Endothelial cell of umbilical vein (primary cell): ENCODE results near the gene FYN. TPM values are rescaled to one million over a fixed set of nuclear protein-coding genes. Genes with fewer than 3 reads are reported as not detected.

Experiments
- BruUV-seq: library from RNA; stranded (reverse); fragments of 400-500 nt; replicated peaks from 2 replicates; lab custom pipeline; 2021; lab: Mats Ljungman, UMichigan
- CTCF ChIA-PET: fragments of 300-600, 350-600 bp; sonication (Branson Sonifier 250); formaldehyde crosslinking; loops from one replicate; lab custom pipeline; 2021; ENCODE audit warnings: antibody characterized with exemption, inconsistent platforms; lab: Charles Lee
- POLR2A ChIA-PET: fragments of 300-600, 350-600 bp; sonication (Branson Sonifier 250); formaldehyde crosslinking; loops from one replicate; lab custom pipeline; 2021; ENCODE audit warnings: antibody characterized with exemption, inconsistent platforms; lab: Charles Lee
- DNase-seq: peaks from one replicate; pipeline ENCODE4 v3.0.0-alpha.2; 2011; ENCODE audit warnings: low read depth, low spot score
- FAIRE-seq: peaks from 2 replicates; lab custom pipeline; 2011; peaks lifted over from hg19 to GRCh38; lab: Jason Lieb, UNC
- H2AFZ ChIP-seq: 2 replicates; pipeline ENCODE4 v1.6.0; 2012; ENCODE audit warnings: low read depth, low read length, control low read depth, inconsistent platforms
- H3K27ac ChIP-seq: 2 replicates; pipeline ENCODE4 v1.5.1; 2011; ENCODE audit warnings: low read depth, mild to moderate bottlenecking, control low read depth, low read length, moderate library complexity; ENCODE audit not compliant: insufficient read depth
- H3K27me3 ChIP-seq, 2 experiments: 2 replicates each; pipeline versions ENCODE4 v1.6.0 to v1.6.1; 2011; ENCODE audit warnings: low read length in 2 of 2, mixed read lengths in 1 of 2; ENCODE audit not compliant: control insufficient read depth in 2 of 2, insufficient read depth in 2 of 2
- H3K36me3 ChIP-seq, 2 experiments: 2 replicates in 1 of 2; 3 replicates in 1 of 2; pipeline ENCODE4 v1.5.1; 2011; ENCODE audit warnings: low read length in 2 of 2, mild to moderate bottlenecking in 1 of 2, moderate library complexity in 1 of 2; ENCODE audit not compliant: control insufficient read depth in 2 of 2, insufficient read depth in 2 of 2; ENCODE audit errors: extremely low read depth in 1 of 2
- H3K4me1 ChIP-seq: 3 replicates; pipeline ENCODE4 v1.5.1; 2011; ENCODE audit warnings: mild to moderate bottlenecking, low read length; ENCODE audit not compliant: control insufficient read depth, insufficient read depth; ENCODE audit errors: extremely low read depth
- H3K4me2 ChIP-seq: 2 replicates; pipeline ENCODE4 v1.6.1; 2011; ENCODE audit warnings: low read length, control low read depth, mixed read lengths; ENCODE audit not compliant: insufficient read depth
- H3K4me3 ChIP-seq, 3 experiments: fragments of 200-600 bp in 1 of 3; sonication (generic), shearing (Covaris generic) in 1 of 3; replicated peaks in 1 of 3; 2 replicates each; pipeline ENCODE4 v1.5.1; 2011 to 2016; ENCODE audit warnings: control low read depth in 3 of 3, low read length in 3 of 3, mild to moderate bottlenecking in 2 of 3, inconsistent platforms in 1 of 3, low read depth in 1 of 3, moderate library complexity in 1 of 3; ENCODE audit not compliant: insufficient read depth in 1 of 3
- H3K79me2 ChIP-seq: 2 replicates; pipeline ENCODE4 v1.6.0; 2012; ENCODE audit warnings: low read length, inconsistent platforms; ENCODE audit not compliant: control insufficient read depth, insufficient read depth
- H3K9ac ChIP-seq: replicated peaks from 2 replicates; pipeline ENCODE3; 2011; ENCODE audit warnings: low read length, control low read depth; ENCODE audit not compliant: insufficient read depth; ENCODE audit errors: extremely low read depth
- H3K9me1 ChIP-seq: replicated peaks from 3 replicates; pipeline ENCODE4 v1.6.0; 2011; ENCODE audit warnings: mild to moderate bottlenecking, low read length; ENCODE audit not compliant: control insufficient read depth, insufficient read depth; ENCODE audit errors: extremely low read depth
- H3K9me3 ChIP-seq: replicated peaks from 2 replicates; pipeline ENCODE4 v1.5.1; 2012; ENCODE audit warnings: low read length, inconsistent platforms; ENCODE audit not compliant: control insufficient read depth, insufficient read depth
- H4K20me1 ChIP-seq: replicated peaks from 2 replicates; pipeline ENCODE3; 2011; ENCODE audit warnings: mild to moderate bottlenecking, low read length; ENCODE audit not compliant: control insufficient read depth, insufficient read depth; ENCODE audit errors: extremely low read depth
- CTCF ChIP-seq, 2 donors: IDR thresholded peaks; 1 replicate in 1 of 2; 2 replicates in 1 of 2; pipeline ENCODE4 v1.5.1; 2011; ENCODE audit warnings: low read length in 2 of 2, mild to moderate bottlenecking in 2 of 2, moderate library complexity in 2 of 2, control low read depth in 1 of 2, inconsistent platforms in 1 of 2, low read depth in 1 of 2; ENCODE audit not compliant: insufficient read depth in 1 of 2; ENCODE audit errors: extremely low read depth in 1 of 2
- EZH2 ChIP-seq: IDR thresholded peaks from 2 replicates; pipeline ENCODE4 v1.6.1; 2012; ENCODE audit warnings: borderline replicate concordance, low read depth, mild to moderate bottlenecking, moderate library complexity, low read length, inconsistent platforms; ENCODE audit not compliant: severe bottlenecking
- FOS ChIP-seq: IDR thresholded peaks from 2 replicates; pipeline ENCODE4 v1.6.1; 2011; ENCODE audit warnings: mild to moderate bottlenecking, low read length, moderate library complexity, borderline replicate concordance; ENCODE audit not compliant: insufficient read depth
- GATA2 ChIP-seq: IDR thresholded peaks from 2 replicates; pipeline ENCODE4 v1.7.0; 2011; ENCODE audit warnings: low read depth, mild to moderate bottlenecking, moderate library complexity, mixed read lengths, low read length; ENCODE audit not compliant: insufficient read length, insufficient read depth
- JUN ChIP-seq: IDR thresholded peaks from 2 replicates; pipeline ENCODE4 v1.6.1; 2011; ENCODE audit warnings: borderline replicate concordance, low read depth; ENCODE audit not compliant: insufficient read length, insufficient read depth
- MAX ChIP-seq: IDR thresholded peaks from 2 replicates; pipeline ENCODE4 v1.6.1; 2011; ENCODE audit not compliant: insufficient read depth, insufficient read length
- MYC ChIP-seq: IDR thresholded peaks from one replicate; pipeline ENCODE4 v1.6.1; 2011; ENCODE audit warnings: mild to moderate bottlenecking, low read depth, low read length
- POLR2A ChIP-seq: IDR thresholded peaks from 2 replicates; pipeline ENCODE4 v1.6.1; 2012; ENCODE audit warnings: low read depth, mild to moderate bottlenecking, control low read depth, low read length
- POLR2AphosphoS5 ChIP-seq: IDR thresholded peaks from 2 replicates; pipeline ENCODE4 v1.6.1; 2012; ENCODE audit warnings: low read depth, mild to moderate bottlenecking, control low read depth, low read length, moderate library complexity; ENCODE audit not compliant: insufficient read depth
- dilution Hi-C: fragments of 300-500 bp; cut with MboI; formaldehyde crosslinking; loops from one replicate; pipeline ENCODE4 v1.15.0; 2019; ENCODE audit warnings: low sequenced_read_pairs; ENCODE audit not compliant: extremely low pct_ligation_motif_present
- intact Hi-C: fragments of 100-400 bp; cut with micrococcal nuclease; formaldehyde crosslinking; loops from one replicate; pipeline ENCODE4 v1.10.0; 2022
- polyA plus RNA-seq, 4 experiments: library from polyadenylated mRNA; depleted of rRNA in 3 of 4; stranded (reverse) in 3 of 4; unstranded in 1 of 4; fragments of >200 nt; gene quantifications; 2 replicates each; pipeline versions ENCODE4 v1.2.1 to v1.2.3, GENCODE V29; 2011 to 2012; ENCODE audit warnings: missing spikeins in 1 of 4
- total RNA-seq: library from RNA; stranded (reverse); gene quantifications from 2 replicates; pipeline ENCODE4 v1.2.3, GENCODE V29; 2021

FYN gene
- total and polyA plus RNA-seq, 2 donors (not counting 3 experiments of a cell fraction or from before 2014, with no cell fraction given) = 69.0 to 143 TPM

DNA sequence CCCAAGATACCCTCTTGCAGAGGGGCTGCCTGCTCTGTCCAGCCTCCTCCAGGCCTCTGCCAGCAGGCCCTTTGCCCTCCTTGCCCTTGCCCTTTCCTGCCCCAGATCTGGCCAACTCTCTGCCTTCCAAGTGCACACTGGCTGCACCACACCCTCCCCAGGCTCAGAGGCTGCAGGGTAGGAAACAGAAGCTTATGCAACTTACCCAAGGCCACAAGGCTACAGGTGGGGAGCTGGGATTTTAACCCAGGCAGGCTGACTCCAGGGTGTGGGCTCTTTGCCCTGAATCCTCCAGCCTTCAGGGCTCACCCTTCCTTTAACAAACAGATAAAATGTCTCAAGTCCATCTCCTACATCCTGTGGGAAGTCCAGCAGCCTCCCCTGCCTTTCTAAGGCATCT lies 253.1 kb downstream of the FYN start:
- Histone ChIP-seq H3K27me3 (peaks cover 0 to 5% of the 10 kb centered on the region in 2 experiments), H3K9ac (no peak overlapping the region), H3K9me1 (no peaks in the 10 kb centered on the region), H3K27ac (no peak overlapping the region), H2AFZ (no peak overlapping the region), H3K9me3 (no peaks in the 10 kb centered on the region), H3K79me2 (no peaks in the 10 kb centered on the region), H3K4me1 (no peaks in the 10 kb centered on the region), H3K4me2 (no peak overlapping the region), H4K20me1 (no peaks in the 10 kb centered on the region), H3K4me3 (no peak overlapping the region), H3K36me3 (no peaks in the 10 kb centered on the region)
- intact Hi-C loops (no loop called here), dilution Hi-C loops (no loop called here)
- no TSS peak for BruUV-seq
- CTCF ChIA-PET = interaction anchor here (1.5 to 2.4 kb wide), 2 partner anchors 8 to 142 kb away, joined by 4 to 7 read pairs; no protein-coding TSS in a partner anchor
- POLR2A ChIA-PET = no interaction called here
- no peak for TF ChIP-seq JUN
- no peak for TF ChIP-seq MAX
- TF ChIP-seq POLR2A = no peak
- no peak for TF ChIP-seq CTCF (IDR thresholded peaks at IDR 0.05; ENCODE audit: extremely low read depth in 1 of 2, insufficient read depth in 1 of 2, low read depth in 1 of 2, low read length in 2 of 2)
- no peak for TF ChIP-seq EZH2
- no peak for TF ChIP-seq POLR2AphosphoS5
- TF ChIP-seq FOS = no peak
- no peak for TF ChIP-seq MYC
- TF ChIP-seq GATA2 = no peak
- FAIRE-seq (no peak), DNase-seq (no peak)
